NCI-H2171 treated with DMSO at 0.1 percent for 48 hours (cell line): ENCODE measurements around the gene TCFL5.
A peak's percentile ranks its signal among the peaks of the same experiment; 100 is the strongest.

Experiments
- DNase-seq: peaks from one replicate; lab custom pipeline; 2025; lab: John Stamatoyannopoulos, UW

Gene TCFL5

GRCh38 chr20:62809530-62810428 lies 51.8 kb downstream of the TCFL5 start:
- DNase-seq = no peak

- DNase-seq = peak; percentile 47
These were observed 53.3 kb downstream of the TCFL5 start for GRCh38 chr20:62808211-62808865.

- DNase-seq = no peak
These were observed 54.0 kb downstream of the TCFL5 start for GRCh38 chr20:62807444-62808210.

GRCh38 chr20:62806383-62807050 lies 55.1 kb downstream of the TCFL5 start:
- DNase-seq = no peak

- DNase-seq = no peak
These were observed 55.8 kb downstream of the TCFL5 start for GRCh38 chr20:62805711-62806382.

- no peak for DNase-seq
These were observed 56.4 kb downstream of the TCFL5 start for GRCh38 chr20:62805155-62805710.

- DNase-seq = peak; percentile 46
These were observed 56.9 kb downstream of the TCFL5 start, which contains the start of gene OGFR for GRCh38 chr20:62804627-62805154. OGFR (plus strand) TSS chr20:62804835; CDS start chr20:62804860, 25 bp downstream.

GRCh38 chr20:62804021-62804626 lies 57.5 kb downstream of the TCFL5 start:
- DNase-seq = peak; percentile 19

- DNase-seq = no peak
These were observed 59.5 kb downstream of the TCFL5 start for GRCh38 chr20:62802026-62802712.

GRCh38 chr20:62801284-62802010 lies 60.2 kb downstream of the TCFL5 start:
- no peak for DNase-seq

GRCh38 chr20:62800314-62801259 lies 61.0 kb downstream of the TCFL5 start:
- DNase-seq = peak; percentile 39

- DNase-seq = no peak
These were observed 61.7 kb downstream of the TCFL5 start for GRCh38 chr20:62799873-62800272.

GRCh38 chr20:62799459-62799858 lies 62.2 kb downstream of the TCFL5 start:
- DNase-seq = no peak

GRCh38 chr20:62799036-62799435 lies 62.6 kb downstream of the TCFL5 start:
- DNase-seq = no peak

- DNase-seq = no peak
These were observed 63.7 kb downstream of the TCFL5 start for GRCh38 chr20:62797671-62798532.

GRCh38 chr20:62796699-62797491 lies 64.7 kb downstream of the TCFL5 start:
- no peak for DNase-seq
